ENCODE results near the gene OSBPL5.

GRCh38 chr11:3120071-3120792, 44.9 kb downstream of the OSBPL5 start:
- TF ChIP-seq EP300 (IDR thresholded peaks at IDR 0.05; ENCODE audit: borderline replicate concordance) (no peak), EGR1 (IDR thresholded peaks at IDR 0.05) (no peak), REST (IDR thresholded peaks at IDR 0.05; ENCODE audit: low read depth) (no peak), FOXM1 (IDR thresholded peaks at IDR 0.05; ENCODE audit: borderline replicate concordance, low read depth) (no peak), CREB1 (IDR thresholded peaks at IDR 0.05; ENCODE audit: low read depth) (no peak), USF1 (IDR thresholded peaks at IDR 0.05) (no peak), RAD21 (IDR thresholded peaks at IDR 0.05; ENCODE audit: low read depth) (no peak), MAX (IDR thresholded peaks at IDR 0.05) (no peak), CEBPB (IDR thresholded peaks at IDR 0.05) (no peak), NFIC (IDR thresholded peaks at IDR 0.05) (no peak), TCF12 (IDR thresholded peaks at IDR 0.05; ENCODE audit: low read depth) (no peak), TAF1 (IDR thresholded peaks at IDR 0.05; ENCODE audit: low read depth) (no peak)

All from Ishikawa (cell line).